Gastroesophageal sphincter (tissue), 4 donors: ENCODE data around the gene FIGN. TPM values are rescaled to one million over a fixed set of nuclear protein-coding genes. Genes with fewer than 3 reads are reported as not detected.

Experiments
- ATAC-seq: fragments of 150-250 bp; one replicate; pipeline ENCODE4 v1.9.1; 2016; ENCODE audit warnings: mild to moderate bottlenecking, moderate library complexity
- H3K27ac ChIP-seq, 4 donors: fragments of 200-600 bp; sonication (generic) in 3 of 4; 1 replicate in 3 of 4; 2 replicates in 1 of 4; pipeline ENCODE4 v1.5.1; 2016 to 2019
- H3K27me3 ChIP-seq: fragments of 200-600 bp; sonication (generic); one replicate; pipeline ENCODE4 v1.5.1; 2019
- H3K36me3 ChIP-seq, 2 donors: fragments of 200-600 bp; sonication (generic); one replicate each; pipeline ENCODE4 v1.5.1; 2019; ENCODE audit warnings: control low read depth in 1 of 2
- H3K4me1 ChIP-seq, 3 donors: fragments of 200-600 bp; sonication (generic); 1 replicate in 2 of 3; 2 replicates in 1 of 3; pipeline ENCODE4 v1.5.1; 2016 to 2019; ENCODE audit warnings: control low read depth in 2 of 3
- H3K4me3 ChIP-seq, 2 donors: fragments of 200-600 bp; sonication (generic); one replicate each; pipeline ENCODE4 v1.5.1; 2019; ENCODE audit warnings: mild to moderate bottlenecking in 1 of 2, moderate library complexity in 1 of 2
- H3K9me3 ChIP-seq, 3 donors: fragments of 200-600 bp; sonication (generic); one replicate each; pipeline ENCODE4 v1.5.1; 2017 to 2019; ENCODE audit warnings: control low read depth in 2 of 3
- CTCF ChIP-seq, 4 experiments: fragments of 200-600 bp in 2 of 4; fragments of 450-650 bp in 2 of 4; sonication (generic) in 1 of 4; IDR thresholded peaks; one replicate each; pipeline ENCODE4 v1.5.1; 2017 to 2019; ENCODE audit warnings: antibody characterized with exemption in 4 of 4, mild to moderate bottlenecking in 2 of 4, moderate library complexity in 2 of 4
- EP300 ChIP-seq: sonication (generic); formaldehyde crosslinking; IDR thresholded peaks from one replicate; pipeline ENCODE4 v1.6.1; 2017; ENCODE audit warnings: antibody characterized with exemption, mild to moderate bottlenecking
- POLR2A ChIP-seq, 2 donors: fragments of 450-650 bp; IDR thresholded peaks; one replicate each; pipeline ENCODE4 v1.6.1; 2017; ENCODE audit warnings: antibody characterized with exemption in 2 of 2, mild to moderate bottlenecking in 2 of 2, moderate library complexity in 1 of 2
- POLR2AphosphoS5 ChIP-seq: sonication (generic); formaldehyde crosslinking; IDR thresholded peaks from one replicate; pipeline ENCODE4 v1.6.1; 2017; ENCODE audit warnings: antibody characterized with exemption
- WGBS, 2 donors: methylation state at CpG; one replicate each; pipeline ENCODE4 v1.1.5; 2018; ENCODE audit warnings: low coverage in 1 of 2; 5-methylcytosine and 5-hydroxymethylcytosine counted together
- total RNA-seq, 4 donors: library from RNA; depleted of rRNA; stranded (reverse); fragments of >200 nt; gene quantifications; one replicate each; pipeline ENCODE4 v1.1.0, GENCODE V29; 2016

The FIGN gene
- total RNA-seq, 4 donors from 2014 or later: 5.0 to 17.5 (median 10.2) TPM

- 17 to 26% methylated on average over 2 of the region's 2 CpGs for WGBS, 2 donors
- no peaks in the 10 kb centered on the region for H3K27me3 ChIP-seq
- H3K9me3 ChIP-seq: no peaks in the 10 kb centered on the region
- H3K36me3 ChIP-seq: no peaks in the 10 kb centered on the region
- ATAC-seq: no peak
- no peak overlapping the region for H3K27ac ChIP-seq
- peaks cover 0 to 8% (median 0%) of the 10 kb centered on the region in 3 donors for H3K4me1 ChIP-seq
- H3K4me3 ChIP-seq: no peak overlapping the region
- TF ChIP-seq EP300: no peak
- no peak for TF ChIP-seq CTCF (IDR thresholded peaks at IDR 0.05)
- no peak for TF ChIP-seq POLR2AphosphoS5
- TF ChIP-seq POLR2A (IDR thresholded peaks at IDR 0.05): no peak
Measured at GRCh38 chr2:163595028-163595427, 140.8 kb downstream of the FIGN start.

GRCh38 chr2:163594497-163594896 lies 141.3 kb downstream of the FIGN start:
- no peak for ATAC-seq
- no peaks in the 10 kb centered on the region for H3K36me3 ChIP-seq
- no peak overlapping the region for H3K4me3 ChIP-seq
- H3K27ac ChIP-seq: no peak overlapping the region
- no peak for TF ChIP-seq POLR2A (IDR thresholded peaks at IDR 0.05)
- no peak for TF ChIP-seq CTCF (IDR thresholded peaks at IDR 0.05)
- TF ChIP-seq EP300: no peak
- no peak for TF ChIP-seq POLR2AphosphoS5
- no peaks in the 10 kb centered on the region for H3K9me3 ChIP-seq
- 68 to 83% methylated on average over 3 of the region's 3 CpGs for WGBS, 2 donors
- H3K27me3 ChIP-seq: no peaks in the 10 kb centered on the region
- peaks cover 0 to 8% (median 0%) of the 10 kb centered on the region in 3 donors for H3K4me1 ChIP-seq

GRCh38 chr2:163593982-163594381 lies 141.8 kb downstream of the FIGN start:
- ATAC-seq: no peak
- TF ChIP-seq CTCF (IDR thresholded peaks at IDR 0.05): no peak
- peaks cover 0 to 8% (median 0%) of the 10 kb centered on the region in 3 donors for H3K4me1 ChIP-seq
- no peaks in the 10 kb centered on the region for H3K9me3 ChIP-seq
- no peaks in the 10 kb centered on the region for H3K36me3 ChIP-seq
- no peaks in the 10 kb centered on the region for H3K27me3 ChIP-seq
- H3K27ac ChIP-seq: no peak overlapping the region
- H3K4me3 ChIP-seq: no peak overlapping the region
- WGBS, 2 donors: 68 to 78% methylated on average over 5 to 6 of the region's 6 CpGs

DNA sequence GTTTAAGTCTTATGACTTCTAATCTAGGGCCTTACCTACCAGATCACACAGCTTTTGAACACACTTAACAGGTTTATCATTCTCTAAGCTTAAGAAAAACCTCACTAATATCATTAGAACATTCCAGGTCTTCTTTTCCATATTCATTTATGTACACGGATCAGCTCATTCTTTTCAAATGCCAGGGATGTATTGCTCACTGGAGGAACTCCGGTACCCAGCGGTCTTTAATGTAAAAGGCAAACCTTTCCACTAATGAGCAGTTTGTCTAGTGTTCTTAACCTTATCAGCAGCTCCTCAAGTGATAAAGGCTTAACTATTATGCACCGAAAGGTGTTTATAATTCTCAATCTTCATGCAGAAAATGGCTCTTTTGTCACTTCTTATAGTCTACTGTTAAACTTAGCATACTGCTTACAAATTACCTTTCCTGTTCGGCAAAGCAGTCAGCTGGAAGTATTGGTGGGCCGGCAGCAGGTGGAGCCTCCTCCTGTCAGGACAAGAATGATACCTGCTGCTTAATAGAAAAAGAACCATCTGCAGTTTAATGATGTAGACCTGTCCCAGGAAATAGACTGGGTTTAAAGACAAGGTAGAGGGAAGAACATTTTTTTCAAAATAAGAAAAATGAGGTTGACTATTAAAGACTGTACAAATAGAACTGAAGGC lies 142.7 kb downstream of the FIGN start:
- ATAC-seq: no peak
- Histone ChIP-seq H3K9me3 (no peaks in the 10 kb centered on the region), H3K27ac (no peak overlapping the region), H3K4me1 (peaks cover 0 to 8% (median 0%) of the 10 kb centered on the region in 3 donors), H3K36me3 (no peaks in the 10 kb centered on the region), H3K4me3 (no peak overlapping the region), H3K27me3 (no peaks in the 10 kb centered on the region)
- no peak for TF ChIP-seq POLR2A (IDR thresholded peaks at IDR 0.05)
- WGBS, 2 donors: 76 to 84% methylated on average over 4 to 6 of the region's 6 CpGs

- 94 to 97% methylated on average over 3 of the region's 3 CpGs for WGBS, 2 donors
- H3K27me3 ChIP-seq: no peaks in the 10 kb centered on the region
- no peak overlapping the region for H3K27ac ChIP-seq
- no peak for ATAC-seq
- H3K36me3 ChIP-seq: no peaks in the 10 kb centered on the region
- no peak overlapping the region for H3K4me3 ChIP-seq
- peaks cover 0 to 8% (median 0%) of the 10 kb centered on the region in 3 donors for H3K4me1 ChIP-seq
- H3K9me3 ChIP-seq: no peaks in the 10 kb centered on the region
- TF ChIP-seq CTCF (IDR thresholded peaks at IDR 0.05) (no peak), POLR2A (IDR thresholded peaks at IDR 0.05) (no peak), EP300 (no peak), POLR2AphosphoS5 (no peak)
Measured at GRCh38 chr2:163591461-163591860, 144.3 kb downstream of the FIGN start.
